Stimulated activated CD8-positive, alpha-beta memory T cell treated with anti-CD3 and anti-CD28 coated beads, Interleukin-12 subunit alpha, Interleukin-12 subunit beta, amount 100 ng/mL, for 1 hour (primary cell): Measurements from ENCODE around the gene IL15RA.
"Not testable (repeated sequence)": the region's sequence is repeated elsewhere in the genome, so short reads cannot be mapped to it uniquely, and the experiment has no call there.

ENCODE experiments used
- DNase-seq: peaks from one replicate; pipeline ENCODE4 v3.0.0-alpha.2; 2020; ENCODE audit warnings: low read depth

Gene IL15RA

GRCh38 chr10:5949009-5949759 is 28.2 kb downstream of the IL15RA start:
- no peak for DNase-seq

- no peak for DNase-seq
Observed at GRCh38 chr10:5948208-5948585, 29.1 kb downstream of the IL15RA start.

- DNase-seq: no peak
Observed at GRCh38 chr10:5947471-5948207, 29.7 kb downstream of the IL15RA start.

GRCh38 chr10:5946786-5947185 is 30.6 kb downstream of the IL15RA start:
- no peak for DNase-seq

GRCh38 chr10:5946419-5946775 is 30.9 kb downstream of the IL15RA start:
- not testable (repeated sequence) for DNase-seq

- no peak for DNase-seq
Observed at GRCh38 chr10:5945561-5946418, 31.6 kb downstream of the IL15RA start.

- no peak for DNase-seq
Observed at GRCh38 chr10:5945190-5945509, 32.2 kb downstream of the IL15RA start.

- DNase-seq: no peak
Observed at GRCh38 chr10:5944389-5945189, 32.8 kb downstream of the IL15RA start.

GRCh38 chr10:5943536-5943935 is 33.8 kb downstream of the IL15RA start:
- no peak for DNase-seq

GRCh38 chr10:5942474-5942873 is 34.9 kb downstream of the IL15RA start:
- no peak for DNase-seq

GRCh38 chr10:5942001-5942400 is 35.3 kb downstream of the IL15RA start:
- no peak for DNase-seq

- DNase-seq: no peak
Observed at GRCh38 chr10:5941579-5941978, 35.8 kb downstream of the IL15RA start.

GRCh38 chr10:5940807-5941218 is 36.5 kb downstream of the IL15RA start:
- DNase-seq: no peak

- DNase-seq: no peak
Observed at GRCh38 chr10:5938291-5938690, 39.1 kb downstream of the IL15RA start.

GRCh38 chr10:5937016-5937415 is 40.3 kb downstream of the IL15RA start:
- no peak for DNase-seq

GRCh38 chr10:5935628-5936027 is 41.7 kb downstream of the IL15RA start:
- no peak for DNase-seq

- no peak for DNase-seq
Observed at GRCh38 chr10:5933909-5934546, 43.3 kb downstream of the IL15RA start.

GRCh38 chr10:5932345-5932744 is 45.0 kb downstream of the IL15RA start:
- DNase-seq: no peak

GRCh38 chr10:5930272-5930671 is 47.1 kb downstream of the IL15RA start:
- DNase-seq: no peak

- DNase-seq: no peak
Observed at GRCh38 chr10:5929442-5929841, 47.9 kb downstream of the IL15RA start.

GRCh38 chr10:5927306-5927705 is 50.0 kb downstream of the IL15RA start:
- no peak for DNase-seq

GRCh38 chr10:5924889-5925288 is 52.5 kb downstream of the IL15RA start:
- no peak for DNase-seq
